Sciatic nerve (tissue), 2 donors: ENCODE data around the gene DENND1C. TPM values are rescaled to one million over a fixed set of nuclear protein-coding genes. Genes with fewer than 3 reads are reported as not detected.
"Not testable (repeated sequence)": the region's sequence is repeated elsewhere in the genome, so short reads cannot be mapped to it uniquely, and the experiment has no call there.

ENCODE experiments used
- ATAC-seq: fragments of 200-7000 bp; cut with Tn5 transposase; one replicate; pipeline ENCODE4 v1.9.1; 2020; ENCODE audit warnings: mild to moderate bottlenecking, moderate library complexity
- DNase-seq: peaks from one replicate; pipeline ENCODE4 v3.0.0-alpha.2; 2020; ENCODE audit warnings: low spot score
- intact Hi-C: fragments of 100-400 bp; cut with DNase I; formaldehyde crosslinking; loops from one replicate; pipeline ENCODE4 v1.14.2; 2022
- total RNA-seq: library from RNA; stranded (reverse); fragmentation: NEBNext Ultra II Directional; extraction: Animal tissue kit (Norgen Biotek cat#: 25700); gene quantifications from one replicate; pipeline ENCODE4 v1.2.1, GENCODE V29; 2021
- donor health status: DM: no; HTN: no; CAD: no.
- donor health status: DM: no; HTN: no; CAD: no.

DENND1C gene
- total RNA-seq, 1 donor from 2014 or later, result 5.5 TPM

- no peak for ATAC-seq
- intact Hi-C loops, result no loop called here
- DNase-seq, result no peak
Observed at GRCh38 chr19:6431891-6432290, 49.7 kb downstream of the DENND1C start.

- intact Hi-C loops, result no loop called here
- no peak for ATAC-seq
- no peak for DNase-seq
Observed at GRCh38 chr19:6429419-6430221, 52.0 kb downstream of the DENND1C start.

GRCh38 chr19:6428692-6429418 lies 52.7 kb downstream of the DENND1C start:
- intact Hi-C loops, DNase-seq, ATAC-seq: not testable (repeated sequence)

DNA sequence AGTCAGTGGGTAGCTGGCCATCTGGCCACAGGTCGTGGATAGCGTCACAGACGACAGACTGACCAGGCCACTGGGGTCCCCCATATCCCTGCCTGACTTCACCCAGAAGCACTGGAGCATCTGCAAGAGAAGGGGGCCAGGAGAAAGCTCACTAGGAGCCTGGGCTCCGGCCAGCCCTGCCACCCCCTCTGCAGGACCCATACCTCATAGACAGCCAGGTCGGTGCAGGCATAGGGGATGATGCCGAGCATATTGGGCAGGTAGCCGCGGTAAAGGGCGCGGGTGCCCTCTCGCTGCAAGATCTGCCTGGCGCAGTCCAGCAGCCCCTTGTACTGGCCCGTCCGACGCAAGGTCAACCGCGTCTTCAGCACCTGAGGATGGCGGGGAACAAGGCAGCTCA lies 54.5 kb downstream of the DENND1C start:
- intact Hi-C loops, result loop anchor here (2.0 kb wide), 1 partner anchor 30 kb away; no protein-coding TSS in a partner anchor
- DNase-seq, result no peak
- no peak for ATAC-seq

DNA sequence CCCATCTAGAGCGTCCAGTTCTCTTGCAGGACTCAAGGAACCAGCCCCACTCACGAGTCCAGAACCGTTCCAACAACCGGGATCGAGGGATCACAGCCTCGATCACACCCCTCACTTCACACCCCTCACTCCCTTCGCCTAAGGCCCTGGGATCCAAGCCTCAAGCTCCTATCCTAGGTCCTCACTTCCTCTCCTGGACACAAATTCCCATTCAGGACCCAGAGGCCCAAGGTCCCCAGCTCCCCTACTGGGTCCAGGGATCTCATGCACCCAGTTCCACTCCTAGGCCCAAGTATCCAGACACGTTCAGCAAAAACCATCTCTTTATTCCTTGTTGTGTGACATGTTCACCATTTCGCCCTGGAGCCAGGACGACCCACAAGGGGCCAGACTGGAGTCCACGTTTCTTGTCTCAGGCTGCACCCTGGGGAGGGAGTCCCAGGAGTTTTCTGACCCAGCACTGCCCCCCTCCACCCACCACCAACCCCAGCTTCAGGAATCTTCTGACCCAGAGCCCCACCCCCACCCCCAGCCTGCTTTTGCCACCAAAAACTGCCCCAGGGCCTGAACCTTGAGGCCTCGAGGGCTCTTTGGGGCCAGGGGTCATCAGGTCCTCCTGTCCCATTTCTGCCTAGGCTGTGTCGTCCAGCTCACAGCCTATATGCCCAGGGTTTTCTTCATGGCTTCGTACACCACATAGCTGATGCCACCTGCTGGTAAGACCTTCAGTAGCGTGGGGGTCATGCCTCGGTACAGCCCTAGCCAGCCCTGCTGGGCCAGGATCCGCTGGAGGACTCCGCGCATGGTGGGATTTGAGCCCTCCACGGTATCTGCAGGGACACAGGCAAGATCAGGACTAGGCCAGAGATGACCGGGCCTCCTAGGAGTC lies 55.6 kb downstream of the DENND1C start:
- no peak for DNase-seq
- intact Hi-C loops, result loop anchor here (2.0 kb wide), 1 partner anchor 31 kb away; no protein-coding TSS in a partner anchor
- ATAC-seq, result no peak

GRCh38 chr19:6424939-6425731 lies 56.5 kb downstream of the DENND1C start:
- DNase-seq (peak; percentile 99), ATAC-seq (peak; percentile 96)
- intact Hi-C loops, result no loop called here

GRCh38 chr19:6424195-6424938 lies 57.2 kb downstream of the DENND1C start, which contains the start of gene KHSRP:
Gene KHSRP, minus strand, starts transcription at chr19:6424811. Its CDS starts 110 bp downstream, at chr19:6424701.
- intact Hi-C loops, result no loop called here
- DNase-seq, result no peak

DNA sequence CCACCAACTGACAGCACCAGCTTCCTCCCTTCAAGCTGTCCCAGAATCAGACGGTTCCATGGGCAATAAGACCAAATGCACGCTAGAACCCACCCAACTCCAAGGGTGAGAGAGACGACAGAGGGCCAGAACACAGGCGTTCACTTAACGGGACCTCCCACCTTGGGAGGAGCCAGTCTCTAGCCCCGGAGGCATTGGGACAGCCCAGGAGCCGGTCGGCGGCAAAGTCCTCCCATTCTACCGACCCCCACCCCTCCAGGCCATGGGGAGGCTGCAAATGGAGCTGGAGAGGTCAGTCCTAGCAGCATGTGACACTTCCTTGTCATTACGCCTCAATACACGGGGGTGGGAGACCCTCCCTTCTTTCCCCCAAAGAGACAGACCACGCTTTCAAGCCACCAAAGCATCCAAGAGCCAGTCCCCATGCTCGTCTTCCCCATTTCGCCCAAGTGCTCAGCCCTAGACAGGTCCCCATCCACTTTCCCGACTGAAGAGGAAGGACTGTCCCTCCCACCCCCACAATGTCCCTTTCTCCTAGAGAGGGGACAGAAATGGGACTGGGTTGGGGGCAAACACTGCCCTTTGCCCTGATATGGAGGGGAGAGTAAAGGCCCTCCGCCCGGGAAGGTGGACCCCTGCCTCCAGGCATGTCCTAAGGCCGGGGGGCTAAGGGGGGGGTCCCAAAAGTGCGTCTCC lies 57.9 kb downstream of the DENND1C start:
- ATAC-seq (no peak), DNase-seq (no peak)
- intact Hi-C loops, result no loop called here

More at GRCh38 chr19:6424195-6424938, 57.2 kb downstream of the DENND1C start, which contains the start of gene KHSRP:
- ATAC-seq, result no peak

GRCh38 chr19:6421075-6422014 lies 60.2 kb downstream of the DENND1C start:
- DNase-seq (no peak), ATAC-seq (no peak)
- intact Hi-C loops, result no loop called here

- intact Hi-C loops, result no loop called here
- ATAC-seq, result no peak
- DNase-seq, result no peak
Observed at GRCh38 chr19:6418562-6418932, 63.0 kb downstream of the DENND1C start.

DNA sequence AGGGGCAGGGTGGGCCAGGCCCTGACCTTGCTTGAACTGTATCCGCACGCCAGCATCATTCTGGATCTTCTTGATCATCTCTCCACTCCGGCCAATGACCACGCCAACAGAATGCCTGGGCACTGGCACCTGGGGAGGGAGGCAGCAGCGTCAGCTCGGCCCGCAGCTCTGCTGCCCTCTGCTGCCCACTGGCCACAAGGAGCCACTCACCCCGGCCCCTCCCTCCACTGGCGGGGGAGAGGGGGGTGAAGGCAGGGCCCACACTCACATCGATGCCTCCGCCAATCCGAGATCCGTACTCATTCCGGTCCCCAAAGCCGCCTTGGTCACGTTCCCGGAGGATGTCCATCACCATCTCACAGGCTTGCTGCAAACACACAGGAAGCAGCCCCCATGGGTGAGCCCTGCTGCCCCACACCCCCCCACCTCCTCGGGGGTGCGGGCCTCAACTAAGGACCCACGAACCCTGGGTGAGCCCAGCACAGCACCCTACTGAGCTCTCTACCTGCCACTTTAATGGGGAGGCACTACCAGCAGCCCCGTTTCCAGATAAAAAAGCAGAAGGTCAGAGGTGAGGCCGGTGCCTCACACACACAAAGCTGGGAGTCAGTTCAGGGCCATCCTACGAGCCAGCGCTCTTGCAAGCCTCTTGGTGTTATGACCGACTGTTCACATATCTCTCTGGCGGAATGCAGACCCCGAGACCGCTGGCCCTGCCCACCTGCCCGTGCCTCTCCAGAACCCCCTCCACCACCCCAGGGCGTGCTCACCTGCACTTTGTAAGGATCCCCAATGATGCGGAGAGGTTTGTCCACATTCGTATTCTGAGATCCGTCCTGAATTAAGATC lies 63.6 kb downstream of the DENND1C start:
- ATAC-seq (peak; percentile 58), DNase-seq (no peak)
- intact Hi-C loops, result no loop called here
